NCI-H1930 (cell line): Measurements from ENCODE around the gene CLSTN2.

ENCODE experiments used
- DNase-seq, 2 experiments: peaks; one replicate each; lab custom pipeline; 2025; lab: John Stamatoyannopoulos, UW

Gene CLSTN2

DNA sequence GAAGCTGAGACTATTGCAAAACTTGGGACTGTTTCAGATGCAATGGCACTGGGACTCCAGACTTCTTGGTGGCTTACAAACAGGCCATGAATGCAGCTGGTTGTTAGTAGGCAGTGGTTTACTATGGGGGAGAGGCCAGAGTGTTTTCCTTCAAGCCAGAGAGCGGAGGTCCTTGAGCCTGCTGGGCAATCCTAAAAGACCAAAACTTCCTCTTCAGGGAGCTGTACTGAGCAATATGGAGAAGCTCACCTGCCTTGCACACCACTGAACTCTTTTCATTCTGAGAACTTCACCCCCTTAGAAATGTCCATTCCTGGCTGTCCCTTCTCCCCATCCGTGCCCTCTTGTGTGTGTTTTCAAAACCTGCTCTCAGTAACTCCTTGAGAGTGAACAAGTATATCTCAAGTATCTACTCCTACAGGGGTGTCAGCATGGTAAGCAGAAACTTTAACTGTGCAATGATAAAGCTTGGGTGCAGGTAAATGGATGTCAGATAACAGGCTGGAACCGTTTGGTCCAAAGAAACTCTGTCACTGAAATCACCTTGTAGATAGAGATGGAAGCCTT is 213.9 kb downstream of the CLSTN2 start:
- DNase-seq = no peak

DNA sequence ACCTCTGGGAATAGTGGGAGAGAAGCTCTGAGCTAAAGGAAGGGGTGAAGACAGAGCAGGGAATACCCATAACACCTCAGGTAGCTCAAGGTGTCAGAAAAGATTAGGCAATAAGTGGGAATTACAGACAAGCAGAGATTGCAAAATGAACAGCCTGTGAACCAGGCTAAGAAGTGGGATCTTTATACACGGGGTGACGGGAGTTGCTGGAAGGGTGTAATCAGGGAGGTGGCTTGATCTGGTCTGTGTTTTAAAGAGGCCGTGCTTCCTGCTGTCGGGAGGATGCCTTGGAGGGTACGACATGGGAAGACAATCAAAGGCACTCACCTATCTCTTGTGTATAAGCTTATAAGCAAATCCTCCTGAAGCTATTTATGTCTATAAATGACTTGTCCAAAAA is 216.3 kb downstream of the CLSTN2 start:
- DNase-seq = no peak

DNA sequence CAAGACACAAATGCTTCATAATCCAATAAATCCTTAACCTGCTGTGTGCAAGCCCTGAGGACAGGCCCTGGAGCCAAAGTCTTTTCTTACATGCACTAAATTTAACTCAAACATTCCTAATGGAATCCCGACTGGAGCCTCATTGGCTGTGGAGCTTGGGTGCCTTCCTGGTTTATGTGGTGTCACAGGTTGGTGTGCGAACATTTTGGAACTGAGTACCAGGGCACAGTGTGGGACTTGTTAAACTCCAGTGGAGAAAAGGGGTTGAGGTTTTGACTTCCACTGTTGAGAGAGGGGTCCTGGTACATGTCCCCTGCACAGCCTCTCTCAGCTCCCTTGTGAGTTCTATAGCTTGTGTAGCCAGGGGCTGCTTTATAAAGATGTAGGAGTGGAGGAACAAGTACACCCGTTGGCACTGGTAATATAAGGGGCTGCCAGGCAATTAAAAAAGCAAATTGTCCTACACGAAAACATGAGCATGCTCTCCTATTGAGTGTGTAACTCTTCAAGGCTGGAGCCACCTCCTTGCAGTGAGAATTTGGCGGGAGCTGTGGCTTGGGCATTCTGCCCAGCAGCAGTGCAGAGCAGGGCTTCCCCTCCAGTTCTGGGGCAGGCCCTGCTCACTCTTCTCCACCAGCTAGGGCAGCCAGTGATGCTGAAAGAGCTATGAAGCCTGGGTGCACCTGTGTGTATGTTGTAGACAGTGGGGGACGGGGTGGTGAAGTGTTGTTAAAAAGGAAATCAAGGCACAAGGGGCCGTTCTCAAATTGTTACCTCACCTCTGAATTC is 218.1 kb downstream of the CLSTN2 start:
- DNase-seq = no peak

GRCh38 chr3:140153736-140154135 is 218.8 kb downstream of the CLSTN2 start:
- DNase-seq = no peak

DNA sequence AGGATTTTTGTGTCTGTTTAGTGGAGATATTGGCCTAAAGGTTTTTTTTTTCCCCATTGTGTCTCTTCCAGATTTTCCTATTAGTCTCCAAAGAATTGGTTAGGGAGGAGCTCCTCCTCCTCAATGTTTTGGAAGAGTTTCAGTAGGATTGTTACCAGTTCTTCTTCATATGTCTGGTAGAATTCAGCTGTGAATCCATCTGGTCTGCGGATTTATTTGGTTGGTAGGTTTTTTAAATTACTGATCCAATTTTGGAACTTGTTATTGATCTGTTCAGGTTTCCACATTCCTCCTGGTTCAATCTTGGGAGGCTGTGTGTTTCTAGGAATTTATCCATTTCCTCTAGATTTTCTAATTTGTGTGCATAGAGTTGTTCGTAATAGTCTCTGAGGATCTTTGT is 222.2 kb downstream of the CLSTN2 start:
- DNase-seq = no peak

DNA sequence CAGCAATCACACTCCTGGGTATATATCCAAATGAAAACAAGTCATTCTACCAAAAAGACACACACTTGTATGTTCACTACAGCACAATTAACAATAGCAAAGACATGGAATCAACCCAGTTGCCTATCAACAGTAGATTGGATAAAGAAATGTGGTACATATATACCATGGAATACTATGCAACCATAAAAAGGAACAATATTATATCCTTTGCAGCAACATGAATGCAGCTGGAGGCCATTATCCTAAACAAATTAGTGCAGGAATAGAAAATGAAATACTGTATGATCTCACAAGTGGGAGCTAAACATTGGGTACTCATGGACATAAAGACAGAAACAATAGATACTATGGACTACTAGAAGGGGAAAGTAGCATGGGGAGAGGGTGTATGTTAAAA is 224.7 kb downstream of the CLSTN2 start:
- no peak for DNase-seq

DNA sequence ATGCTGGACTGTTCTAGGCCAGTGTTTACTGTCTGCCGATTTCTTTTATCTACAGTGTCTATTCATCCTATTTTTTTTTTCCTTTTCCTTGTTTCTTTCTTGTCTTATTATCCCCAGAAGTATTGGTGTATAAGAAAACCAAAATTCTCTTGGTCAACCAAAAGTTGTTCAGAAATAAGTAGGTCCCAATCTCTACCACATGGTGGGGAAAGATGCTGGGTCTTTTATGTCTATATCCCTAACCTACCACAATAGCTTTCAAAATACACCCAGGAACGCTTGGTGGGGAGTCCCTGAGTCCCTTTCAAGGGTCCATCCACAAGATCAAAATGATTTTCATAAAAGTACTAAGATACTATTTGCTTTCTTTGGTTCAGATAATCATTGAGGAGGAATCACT is 225.6 kb downstream of the CLSTN2 start:
- no peak for DNase-seq

GRCh38 chr3:140162551-140162950 is 227.6 kb downstream of the CLSTN2 start:
- DNase-seq = no peak

GRCh38 chr3:140163159-140163763 is 228.3 kb downstream of the CLSTN2 start:
- no peak for DNase-seq

- no peak for DNase-seq
Measured at GRCh38 chr3:140164156-140164555, 229.2 kb downstream of the CLSTN2 start.

GRCh38 chr3:140164922-140165590 is 230.1 kb downstream of the CLSTN2 start:
- no peak for DNase-seq

DNA sequence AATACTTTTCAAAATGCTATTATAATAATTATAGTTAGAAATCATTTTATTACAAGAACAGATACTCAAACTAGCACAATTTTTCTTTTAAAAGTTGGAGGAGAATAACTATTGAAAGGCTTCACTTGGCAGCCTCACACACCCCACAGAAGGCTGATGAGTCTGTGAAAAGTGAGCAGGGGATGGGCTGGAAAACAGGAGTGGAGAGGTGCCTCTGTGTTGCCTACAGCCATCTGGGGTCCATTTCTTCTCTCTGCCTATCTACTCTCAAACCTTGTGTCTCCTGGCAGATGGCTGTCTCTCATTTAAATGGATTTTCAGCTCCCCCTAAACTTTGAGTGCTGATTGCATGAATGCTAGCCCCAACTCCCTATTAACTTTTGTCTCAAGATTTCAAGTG is 230.8 kb downstream of the CLSTN2 start:
- no peak for DNase-seq

- no peak for DNase-seq
Measured at GRCh38 chr3:140166861-140167599, 232.0 kb downstream of the CLSTN2 start.

- no peak for DNase-seq
Measured at GRCh38 chr3:140167600-140168281, 232.8 kb downstream of the CLSTN2 start.

GRCh38 chr3:140170612-140171011 is 235.6 kb downstream of the CLSTN2 start:
- peak in 1 of 2 experiments; percentile 40 for DNase-seq

GRCh38 chr3:140176526-140176925 is 241.5 kb downstream of the CLSTN2 start:
- DNase-seq = no peak

DNA sequence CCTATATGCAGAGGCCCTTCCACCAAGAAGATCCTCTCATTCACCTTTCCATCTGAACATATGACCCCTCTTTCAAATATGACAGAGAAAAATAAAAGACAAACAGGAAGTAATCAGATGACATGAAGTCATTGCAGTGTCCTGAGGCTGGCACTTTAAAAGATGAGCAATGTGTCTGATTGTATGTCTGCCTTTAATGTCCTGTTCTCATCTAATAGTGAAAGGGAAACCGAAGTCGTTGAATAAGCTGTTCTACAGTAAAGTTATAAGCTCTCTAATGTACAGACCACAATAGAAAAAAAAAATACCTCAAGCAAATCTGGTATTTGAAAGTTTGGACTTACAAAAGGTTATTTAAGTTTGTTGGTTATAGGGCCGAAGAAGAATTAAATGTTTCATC is 243.0 kb downstream of the CLSTN2 start:
- DNase-seq = no peak

- DNase-seq = no peak
Measured at GRCh38 chr3:140178482-140178881, 243.5 kb downstream of the CLSTN2 start.

DNA sequence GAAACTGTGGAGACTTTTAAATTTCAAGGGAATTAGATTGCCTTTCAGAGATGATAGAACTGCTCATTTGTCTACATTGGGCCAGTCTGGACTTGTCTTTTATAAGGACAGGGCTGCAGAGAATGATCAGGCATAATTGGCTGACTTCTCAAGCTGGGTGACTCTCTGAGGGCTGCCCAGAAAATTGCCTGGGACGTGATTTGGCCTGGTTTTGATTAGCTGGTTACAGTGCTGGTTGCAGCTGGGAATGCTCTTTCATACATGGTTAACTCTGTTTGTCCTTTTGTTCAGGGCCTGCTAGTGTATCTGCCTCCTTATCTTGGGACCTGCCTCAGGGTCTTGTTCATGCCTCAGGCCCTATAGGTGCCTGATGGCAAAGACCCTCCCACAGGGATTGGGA is 245.6 kb downstream of the CLSTN2 start:
- DNase-seq = no peak

- no peak for DNase-seq
Measured at GRCh38 chr3:140185375-140185774, 250.4 kb downstream of the CLSTN2 start.

DNA sequence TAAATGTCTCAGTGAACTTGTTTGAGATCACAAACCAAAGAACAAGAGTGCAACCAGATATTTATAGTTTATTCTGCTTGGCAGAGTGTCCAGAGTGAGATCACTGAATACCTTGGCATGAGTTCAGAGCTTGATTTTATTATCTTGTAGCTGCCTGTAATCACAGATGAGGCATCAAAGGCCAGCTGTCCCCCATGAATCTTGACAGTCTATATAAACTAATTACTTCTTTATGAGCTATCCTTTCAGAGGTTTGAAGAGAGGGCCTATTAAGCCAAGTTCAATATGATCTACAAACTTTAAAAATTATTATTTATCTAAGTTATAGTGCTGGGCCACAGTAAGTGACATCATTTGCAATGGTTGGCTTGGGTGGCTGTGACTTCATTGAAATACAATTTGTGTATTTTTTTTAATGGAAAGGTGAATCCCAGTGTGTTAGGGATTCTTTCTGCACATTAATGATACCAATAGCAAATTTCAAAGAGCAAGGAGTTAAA is 251.5 kb downstream of the CLSTN2 start:
- DNase-seq = peak in 1 of 2 experiments; percentile 19
